NT2/D1 (cell line): ENCODE results near the gene WDR83.

Experiments used
- YY1 ChIP-seq: IDR thresholded peaks from 2 replicates; pipeline ENCODE4 v1.6.1; 2011; ENCODE audit not compliant: insufficient read length, insufficient read depth
- ZNF274 ChIP-seq: IDR thresholded peaks from 2 replicates; pipeline ENCODE4 v1.6.1; 2011; ENCODE audit warnings: mild to moderate bottlenecking, low read depth, low read length

DNA sequence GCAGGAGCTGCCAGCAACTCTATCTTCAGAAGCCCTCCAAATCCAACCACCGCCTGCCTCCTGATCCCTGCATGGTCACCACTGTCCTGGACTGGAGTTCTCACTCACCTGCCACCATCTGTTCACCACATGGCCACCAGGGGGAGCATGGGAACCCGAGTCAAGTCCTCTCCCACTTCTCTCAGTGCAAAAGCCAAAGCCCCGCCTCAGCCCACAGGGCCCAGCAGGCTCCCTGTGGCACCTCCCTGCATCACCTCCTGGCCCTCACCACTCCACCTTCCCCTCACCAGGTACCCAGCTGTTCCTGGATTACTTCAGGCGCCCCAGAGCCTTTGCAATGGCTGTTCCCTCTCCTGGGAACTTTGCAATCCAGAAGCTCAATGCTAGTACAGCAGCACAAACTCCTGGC is 9.8 kb downstream of the WDR83 start:
- TF ChIP-seq YY1 (no peak), ZNF274 (no peak)
